NCI-H2029 (cell line): ENCODE results near the gene CERS2.

Source experiments
- DNase-seq: peaks from one replicate; lab custom pipeline; 2025; lab: John Stamatoyannopoulos, UW

CERS2 gene

GRCh38 chr1:150974580-150975478, at the start of gene CERS2:
TSS of gene CERS2 (minus strand) at chr1:150974835. CDS start at chr1:150969090, 5,745 bp downstream.
- DNase-seq = peak; percentile 73

- peak; percentile 27 for DNase-seq
Measured at GRCh38 chr1:151013518-151013917, 38.9 kb upstream of the CERS2 start.

DNA sequence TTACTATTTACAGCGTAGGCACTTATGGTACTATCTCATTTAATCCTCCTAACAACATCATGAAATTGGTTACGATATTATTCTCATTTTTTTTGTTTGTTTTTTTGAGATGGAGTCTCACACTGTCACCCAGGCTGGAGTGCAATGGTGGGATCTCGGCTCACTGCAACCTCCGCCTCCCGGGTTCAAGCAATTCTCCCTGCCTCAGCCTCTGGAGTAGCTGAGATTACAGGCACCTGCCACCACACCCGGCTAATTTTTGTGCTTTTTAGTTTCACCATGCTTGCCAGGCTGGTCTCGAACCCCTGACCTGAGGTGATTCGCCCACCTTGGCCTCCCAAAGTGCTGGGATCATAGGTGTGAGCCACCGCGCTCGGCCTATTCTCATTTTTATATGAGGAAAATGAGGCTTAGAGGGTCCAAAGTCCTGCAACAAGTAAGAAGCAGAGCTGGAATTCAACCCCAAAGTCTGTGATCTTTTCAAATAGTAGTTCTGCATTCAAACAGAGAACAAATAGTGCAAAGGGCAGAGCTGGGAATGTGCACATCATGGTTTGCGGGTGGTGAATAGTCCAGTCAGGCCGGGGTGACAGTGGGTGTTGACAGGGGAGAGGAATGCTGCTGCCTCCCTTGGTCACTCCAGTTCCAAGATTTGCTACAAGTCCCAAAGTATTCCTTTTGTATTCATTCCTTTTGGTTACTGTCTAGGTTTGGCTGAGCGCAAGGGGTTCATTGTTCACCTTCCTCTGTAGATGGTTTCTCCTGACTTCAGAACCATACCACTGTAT, 38.2 kb upstream of the CERS2 start:
- DNase-seq = no peak

DNA sequence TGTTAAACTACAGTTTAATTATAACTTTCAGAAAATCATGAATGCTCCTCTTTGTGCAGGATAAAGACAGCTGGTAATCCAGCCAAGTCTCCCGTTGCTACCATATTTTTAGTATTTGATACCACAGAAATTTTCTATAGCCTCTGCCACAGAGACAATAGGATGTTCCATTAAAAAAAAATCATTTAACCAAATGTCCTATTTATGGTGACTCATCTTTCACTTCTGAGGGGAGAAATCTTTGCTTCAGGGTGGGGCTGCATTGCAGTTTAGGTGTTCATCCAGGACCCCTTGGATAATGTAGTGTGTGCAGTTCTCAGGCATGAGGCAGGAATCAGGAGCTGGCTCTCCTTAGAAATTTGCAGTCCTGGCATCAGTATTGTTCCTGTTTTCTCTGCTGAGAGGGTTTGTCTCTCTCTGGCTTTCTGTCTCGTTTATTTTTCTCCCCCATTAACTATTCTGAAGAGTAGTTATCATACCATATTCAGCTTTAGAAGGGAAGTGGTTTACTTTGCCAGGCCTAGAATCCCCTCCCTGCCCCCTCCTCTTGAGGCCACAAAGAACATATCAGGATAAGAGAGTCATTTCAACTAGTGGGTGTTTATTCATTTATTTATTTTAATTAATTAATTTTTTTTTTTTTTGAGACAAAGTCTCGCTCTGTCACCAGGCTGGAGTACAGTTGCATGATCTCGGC, 36.7 kb upstream of the CERS2 start:
- DNase-seq = no peak

DNA sequence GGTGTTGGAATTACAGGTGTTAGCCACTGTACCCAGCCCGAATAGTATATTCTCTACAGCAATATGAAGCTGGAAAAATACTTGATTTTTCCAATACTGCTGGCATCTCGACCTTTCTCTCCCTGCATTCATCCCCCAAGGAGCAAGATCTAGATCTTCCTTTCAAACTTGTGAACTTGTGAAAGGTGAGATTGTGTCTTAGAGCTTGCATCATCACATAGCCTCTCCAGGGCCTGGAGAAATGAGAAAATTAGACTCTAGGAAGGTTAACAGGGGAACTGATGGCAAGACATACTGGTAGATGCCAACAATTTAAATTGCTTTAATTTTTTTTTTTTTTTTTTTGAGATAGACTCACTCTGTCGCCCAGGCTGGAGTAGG, 35.7 kb upstream of the CERS2 start:
- no peak for DNase-seq

GRCh38 chr1:151009674-151010345, 35.2 kb upstream of the CERS2 start:
- no peak for DNase-seq

GRCh38 chr1:151009206-151009587, 34.6 kb upstream of the CERS2 start:
- no peak for DNase-seq

- peak; percentile 95 for DNase-seq
Measured at GRCh38 chr1:151008244-151009205, 33.9 kb upstream of the CERS2 start, which contains the start of gene PRUNE1. TSS of gene PRUNE1 (plus strand) at chr1:151008449. CDS start at chr1:151008633, 184 bp downstream.

- DNase-seq = no peak
Measured at GRCh38 chr1:151007853-151008243, 33.2 kb upstream of the CERS2 start.

- peak; percentile 73 for DNase-seq
Measured at GRCh38 chr1:151006327-151007052, 31.9 kb upstream of the CERS2 start, which contains the start of gene MINDY1. TSS of gene MINDY1 (minus strand) at chr1:151006902. CDS start at chr1:151002617, 4,285 bp downstream.

GRCh38 chr1:151005729-151006319, 31.2 kb upstream of the CERS2 start:
- DNase-seq = no peak

- DNase-seq = no peak
Measured at GRCh38 chr1:151003180-151003579, 28.5 kb upstream of the CERS2 start.

DNA sequence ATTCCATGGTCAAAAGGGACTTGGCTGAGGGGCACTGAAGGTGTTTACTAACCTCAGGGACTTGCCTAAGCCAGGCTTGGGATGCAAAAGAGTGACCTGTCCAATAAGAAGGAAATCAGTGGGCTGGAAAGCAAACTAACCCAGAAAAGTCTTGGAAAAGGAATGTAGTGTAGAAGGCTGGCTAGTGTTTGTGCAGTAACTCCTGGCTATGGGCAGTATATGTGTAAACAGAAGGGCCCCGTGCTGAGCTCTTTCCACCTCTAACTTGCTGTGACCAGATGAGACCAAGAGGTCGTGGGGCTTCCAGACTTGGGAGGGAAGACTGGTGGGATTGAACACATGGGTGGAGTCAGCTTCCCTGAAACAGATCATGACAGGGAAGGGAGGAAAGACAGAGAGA, 28.0 kb upstream of the CERS2 start:
- no peak for DNase-seq

GRCh38 chr1:151002051-151002450, 27.4 kb upstream of the CERS2 start:
- DNase-seq = no peak

GRCh38 chr1:151001602-151002001, 27.0 kb upstream of the CERS2 start:
- no peak for DNase-seq

DNA sequence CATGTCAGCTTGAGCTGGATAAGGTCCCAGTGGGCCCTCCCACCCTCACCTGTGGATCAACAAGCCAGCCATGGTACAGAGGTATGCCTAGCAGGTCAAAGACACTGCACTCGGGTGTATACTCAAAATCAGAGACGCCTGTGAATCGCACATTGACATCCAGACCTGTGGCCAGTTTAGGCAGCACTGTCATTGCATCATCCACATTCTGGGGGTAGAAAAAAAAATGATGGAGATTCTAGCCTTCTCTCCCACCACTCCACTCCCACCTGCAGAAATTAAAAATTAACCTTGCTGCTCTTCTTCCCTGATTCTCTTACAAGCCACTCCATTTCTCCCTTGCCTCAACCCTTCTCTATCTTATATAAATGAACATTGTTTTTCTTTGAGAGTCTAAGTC, 25.8 kb upstream of the CERS2 start:
- no peak for DNase-seq

DNA sequence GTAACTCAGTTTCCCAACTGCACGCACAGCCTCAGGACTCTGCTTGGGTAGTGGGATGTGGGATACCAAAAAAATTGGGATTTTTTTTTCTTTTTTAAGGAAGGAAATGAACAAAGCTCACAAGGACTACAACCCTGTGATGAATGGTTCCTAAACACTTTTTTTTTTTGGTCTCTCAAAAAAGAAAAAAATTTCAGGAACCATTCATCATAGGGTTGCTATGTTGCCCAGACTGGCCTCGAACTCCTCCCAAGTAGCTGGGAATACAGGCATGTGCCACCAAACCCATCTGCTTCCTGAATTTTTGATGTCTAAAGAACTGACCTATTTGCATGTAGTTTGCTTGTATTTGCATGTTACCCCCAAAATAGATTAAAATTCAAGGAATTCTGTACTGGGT, 25.3 kb upstream of the CERS2 start:
- DNase-seq = no peak

GRCh38 chr1:150999051-150999674, 24.5 kb upstream of the CERS2 start:
- DNase-seq = no peak

GRCh38 chr1:150997949-150998348, 23.3 kb upstream of the CERS2 start:
- no peak for DNase-seq
